Smooth muscle cell (in vitro differentiated cells): Measurements from ENCODE around the gene SCNM1. TPM values are rescaled to one million over a fixed set of nuclear protein-coding genes. Genes with fewer than 3 reads are reported as not detected.

Experiments used
- DNase-seq: peaks from one replicate; lab custom pipeline; 2025; ENCODE audit not compliant: unreplicated experiment; lab: John Stamatoyannopoulos, UW
- H2AFZ ChIP-seq: fragments of 200-600 bp; sonication (generic); 2 replicates; pipeline ENCODE4 v1.6.0; 2016; ENCODE audit warnings: antibody characterized with exemption, low read depth, mild to moderate bottlenecking
- H3F3A ChIP-seq: fragments of 200-600 bp; sonication (generic); 2 replicates; pipeline ENCODE4 v1.6.0; 2017; ENCODE audit warnings: antibody characterized with exemption, low read depth
- H3K27ac ChIP-seq: fragments of 200-600 bp; sonication (generic); 2 replicates; pipeline ENCODE4 v1.5.1; 2016; ENCODE audit warnings: low read depth, mild to moderate bottlenecking
- H3K27me3 ChIP-seq: fragments of 200-600 bp; sonication (generic); 2 replicates; pipeline ENCODE4 v1.6.1; 2016; ENCODE audit warnings: low read depth, mild to moderate bottlenecking
- H3K36me3 ChIP-seq: fragments of 200-600 bp; sonication (generic); 2 replicates; pipeline ENCODE4 v1.5.1; 2016; ENCODE audit warnings: low read depth
- H3K4me1 ChIP-seq: fragments of 200-600 bp; sonication (generic); 2 replicates; pipeline ENCODE4 v1.5.1; 2016; ENCODE audit warnings: low read depth
- H3K4me2 ChIP-seq: fragments of 200-600 bp; sonication (generic); 2 replicates; pipeline ENCODE4 v1.6.0; 2016; ENCODE audit warnings: mild to moderate bottlenecking
- H3K4me3 ChIP-seq: fragments of 200-600 bp; sonication (generic); 2 replicates; pipeline ENCODE4 v1.5.1; 2016; ENCODE audit warnings: mild to moderate bottlenecking
- H3K79me2 ChIP-seq: fragments of 200-600 bp; sonication (generic); 2 replicates; pipeline ENCODE4 v1.6.0; 2016; ENCODE audit warnings: low read depth, mild to moderate bottlenecking
- H3K9ac ChIP-seq: fragments of 200-600 bp; sonication (generic); 2 replicates; pipeline ENCODE4 v1.6.0; 2016; ENCODE audit warnings: low read depth
- H3K9me3 ChIP-seq: fragments of 200-600 bp; sonication (generic); replicated peaks from 2 replicates; pipeline ENCODE4 v1.5.1; 2016; ENCODE audit warnings: low read depth
- H4K20me1 ChIP-seq: fragments of 200-600 bp; sonication (generic); 2 replicates; pipeline ENCODE4 v1.6.0; 2016; ENCODE audit warnings: low read depth
- CTCF ChIP-seq: fragments of 200-600 bp; sonication (generic); IDR thresholded peaks from 2 replicates; pipeline ENCODE4 v1.5.1; 2017; ENCODE audit warnings: borderline replicate concordance, mild to moderate bottlenecking, antibody characterized with exemption; ENCODE audit not compliant: insufficient read depth, poor library complexity, severe bottlenecking
- WGBS: methylation state at CpG from one replicate; pipeline ENCODE4 v1.1.7; 2016; ENCODE audit warnings: low lambda C conversion rate; 5-methylcytosine and 5-hydroxymethylcytosine counted together
- polyA plus RNA-seq: library from polyadenylated mRNA; unstranded; fragments of >200 nt; fragmentation: Nextera tagmentation; extraction: Ambion mirVana; gene quantifications from 2 replicates; pipeline ENCODE4 v1.2.1, GENCODE V29; 2016
- total RNA-seq: library from RNA; depleted of rRNA; stranded (reverse); fragments of >200 nt; gene quantifications from 2 replicates; pipeline ENCODE4 v1.2.3, GENCODE V29; 2014

The SCNM1 gene
- total and polyA plus RNA-seq, 2 experiments from 2014 or later = 49.7 to 94.8 TPM

DNA sequence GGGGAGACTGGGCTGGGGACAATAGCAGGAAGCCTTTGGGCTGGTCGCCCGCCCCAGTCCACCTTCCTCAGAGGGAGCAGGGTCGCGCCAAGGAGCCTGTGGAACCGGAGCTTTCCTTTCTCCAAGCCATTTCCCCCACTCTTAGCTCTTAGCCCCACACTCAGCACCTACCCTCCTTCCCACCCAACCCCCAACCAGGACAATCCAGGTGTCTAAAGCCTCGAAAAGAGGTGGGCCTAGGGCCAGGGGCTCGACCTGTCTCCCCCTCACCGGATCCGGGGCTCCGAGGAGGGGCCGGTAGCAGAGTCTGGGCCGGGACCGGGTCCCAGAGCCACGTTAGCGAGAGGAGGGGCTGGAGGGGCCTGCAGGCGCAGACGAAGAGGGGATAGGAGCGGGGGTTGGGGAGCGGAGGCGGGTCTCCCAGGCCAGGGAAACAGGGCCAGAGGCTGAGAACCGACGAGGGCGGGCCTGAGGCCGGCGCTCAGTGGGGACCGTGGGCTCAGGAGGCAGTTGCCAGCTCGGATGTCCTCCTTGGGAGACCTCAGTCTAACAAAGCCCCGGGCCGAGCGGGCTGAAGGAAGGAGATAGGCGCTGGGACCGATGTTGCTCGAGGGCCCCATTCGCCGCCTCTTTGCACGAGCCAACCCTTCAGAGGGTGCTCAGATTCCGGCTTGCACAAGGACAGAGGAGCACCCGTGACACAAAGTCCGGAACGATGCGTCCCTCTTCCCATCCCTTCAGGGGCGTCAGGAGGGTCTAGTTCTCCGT lies 20.5 kb upstream of the SCNM1 start:
- peak overlapping the region; percentile 96 for H3K4me2 ChIP-seq
- WGBS = 11% methylated on average over 38 of the region's 43 CpGs
- H2AFZ ChIP-seq = peak overlapping the region; percentile 64
- no peak overlapping the region for H3K27ac ChIP-seq
- H3K27me3 ChIP-seq = no peaks in the 10 kb centered on the region
- H3K9me3 ChIP-seq = no peaks in the 10 kb centered on the region
- peaks cover 17% of the 10 kb centered on the region for H3K4me1 ChIP-seq
- H3K9ac ChIP-seq = no peak overlapping the region
- peak overlapping the region; percentile 78 for H3K4me3 ChIP-seq
- peaks cover 8% of the 10 kb centered on the region for H3F3A ChIP-seq
- no peaks in the 10 kb centered on the region for H3K36me3 ChIP-seq
- no peak for DNase-seq
- H4K20me1 ChIP-seq = no peaks in the 10 kb centered on the region
- H3K79me2 ChIP-seq = no peaks in the 10 kb centered on the region
- TF ChIP-seq CTCF = no peak

- Histone ChIP-seq H3K4me2 (peak overlapping the region; percentile 96), H3K4me1 (peaks cover 17% of the 10 kb centered on the region), H3K79me2 (no peaks in the 10 kb centered on the region), H3K36me3 (no peaks in the 10 kb centered on the region), H2AFZ (peak overlapping the region; percentile 64), H3K9me3 (no peaks in the 10 kb centered on the region), H3F3A (peaks cover 8% of the 10 kb centered on the region), H4K20me1 (no peaks in the 10 kb centered on the region), H3K9ac (peak overlapping the region; percentile 15), H3K27ac (no peak overlapping the region), H3K4me3 (peak overlapping the region; percentile 78), H3K27me3 (no peaks in the 10 kb centered on the region)
- no peak for TF ChIP-seq CTCF
- DNase-seq = no peak
- WGBS = 2% methylated on average over 23 of the region's 26 CpGs
Measured at GRCh38 chr1:151146072-151146411, 19.9 kb upstream of the SCNM1 start.

- no peak for TF ChIP-seq CTCF
- peak; percentile 69 for DNase-seq
- Histone ChIP-seq H3K27me3 (no peaks in the 10 kb centered on the region), H4K20me1 (no peaks in the 10 kb centered on the region), H2AFZ (peak within 1 kb of the TSS; percentile 64), H3K9ac (peak within 1 kb of the TSS; percentile 35), H3K9me3 (no peaks in the 10 kb centered on the region), H3K4me1 (peaks cover 17% of the 10 kb centered on the region), H3K4me3 (peak within 1 kb of the TSS; percentile 78), H3F3A (peaks cover 8% of the 10 kb centered on the region), H3K4me2 (peak within 1 kb of the TSS; percentile 96), H3K36me3 (no peaks in the 10 kb centered on the region), H3K79me2 (no peaks in the 10 kb centered on the region), H3K27ac (peak within 1 kb of the TSS; percentile 45)
- under 1% methylated on average over 43 of the region's 61 CpGs for WGBS
Measured at GRCh38 chr1:151146412-151147131, 19.4 kb upstream of the SCNM1 start, which contains the start of gene SEMA6C. Gene SEMA6C (minus strand): TSS chr1:151146631. CDS start chr1:151142621, 4,010 bp downstream.
